Stomach (tissue), 4 donors: ENCODE results near the gene SNX1.

ENCODE experiments used
- POLR2AphosphoS5 ChIP-seq, 3 donors: sonication (generic); formaldehyde crosslinking; IDR thresholded peaks; one replicate each; pipeline ENCODE4 v1.6.1; 2016; ENCODE audit warnings: antibody characterized with exemption in 3 of 3
- TF ChIP-seq, protein P1 (sequence below), 7 experiments: fragments of 450-650 bp in 4 of 7; fragments of 200-600 bp in 3 of 7; sonication (generic) in 3 of 7; IDR thresholded peaks; one replicate each; pipeline ENCODE4 v1.5.1; 2016 to 2019; ENCODE audit warnings: antibody characterized with exemption in 7 of 7, control low read depth in 2 of 7, mild to moderate bottlenecking in 1 of 7

DNA sequence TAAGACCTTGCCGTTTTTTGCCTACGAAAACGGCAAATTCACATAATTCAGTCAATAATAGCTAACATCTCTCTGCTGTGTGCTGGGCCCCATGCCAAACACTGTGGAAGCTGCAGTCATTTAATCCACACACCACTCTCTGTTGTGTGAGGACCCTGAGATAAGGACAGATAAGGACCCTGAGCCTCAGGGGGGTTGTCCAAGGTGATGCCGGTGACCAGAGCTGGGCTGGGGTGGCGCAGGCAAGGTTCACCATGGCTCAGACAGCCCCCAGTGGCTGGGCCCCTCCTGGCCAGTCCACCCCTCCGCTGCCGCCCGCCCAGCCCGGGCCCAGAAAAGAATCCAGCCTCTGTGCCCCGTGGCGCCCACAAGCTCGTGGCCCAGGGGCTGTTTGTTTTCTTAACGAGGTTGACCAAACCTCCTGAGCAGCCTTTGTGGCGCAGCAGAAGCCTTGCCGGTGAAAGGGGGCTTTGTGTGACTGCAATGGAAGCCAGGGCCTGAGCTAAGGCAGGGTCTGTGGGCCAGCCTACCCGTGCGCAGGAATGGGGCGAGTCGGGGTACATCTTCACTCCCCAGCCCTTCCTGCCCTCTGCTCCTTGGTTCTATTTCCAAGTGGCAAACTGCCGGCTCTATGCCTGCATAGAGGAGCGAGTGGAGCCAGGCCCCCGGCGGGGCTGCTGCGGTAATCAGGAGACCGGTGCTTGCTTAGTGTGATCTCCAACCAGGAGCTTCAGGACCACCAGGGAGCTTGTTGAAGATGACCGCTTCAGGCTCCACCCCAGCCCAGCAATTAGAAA, 51.3 kb downstream of the SNX1 start:
- TF ChIP-seq, protein P1, sequence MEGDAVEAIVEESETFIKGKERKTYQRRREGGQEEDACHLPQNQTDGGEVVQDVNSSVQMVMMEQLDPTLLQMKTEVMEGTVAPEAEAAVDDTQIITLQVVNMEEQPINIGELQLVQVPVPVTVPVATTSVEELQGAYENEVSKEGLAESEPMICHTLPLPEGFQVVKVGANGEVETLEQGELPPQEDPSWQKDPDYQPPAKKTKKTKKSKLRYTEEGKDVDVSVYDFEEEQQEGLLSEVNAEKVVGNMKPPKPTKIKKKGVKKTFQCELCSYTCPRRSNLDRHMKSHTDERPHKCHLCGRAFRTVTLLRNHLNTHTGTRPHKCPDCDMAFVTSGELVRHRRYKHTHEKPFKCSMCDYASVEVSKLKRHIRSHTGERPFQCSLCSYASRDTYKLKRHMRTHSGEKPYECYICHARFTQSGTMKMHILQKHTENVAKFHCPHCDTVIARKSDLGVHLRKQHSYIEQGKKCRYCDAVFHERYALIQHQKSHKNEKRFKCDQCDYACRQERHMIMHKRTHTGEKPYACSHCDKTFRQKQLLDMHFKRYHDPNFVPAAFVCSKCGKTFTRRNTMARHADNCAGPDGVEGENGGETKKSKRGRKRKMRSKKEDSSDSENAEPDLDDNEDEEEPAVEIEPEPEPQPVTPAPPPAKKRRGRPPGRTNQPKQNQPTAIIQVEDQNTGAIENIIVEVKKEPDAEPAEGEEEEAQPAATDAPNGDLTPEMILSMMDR (IDR thresholded peaks at IDR 0.05) = no peak
- TF ChIP-seq POLR2AphosphoS5 (IDR thresholded peaks at IDR 0.05) = no peak
